Keratinocyte (primary cell): ENCODE data around the gene KIF5A. TPM values are rescaled to one million over a fixed set of nuclear protein-coding genes. Genes with fewer than 3 reads are reported as not detected.
"Not testable (repeated sequence)": the region's sequence is repeated elsewhere in the genome, so short reads cannot be mapped to it uniquely, and the experiment has no call there.

ENCODE experiments used
- DNase-seq: peaks from one replicate; pipeline ENCODE4 v3.0.0-alpha.2; 2011; ENCODE audit warnings: low read depth, missing footprints, low spot score
- FAIRE-seq: peaks from 2 replicates; lab custom pipeline; 2011; peaks lifted over from hg19 to GRCh38; lab: Jason Lieb, UNC
- H2AFZ ChIP-seq: 2 replicates; pipeline ENCODE4 v1.6.0; 2012; ENCODE audit warnings: low read length, control low read depth, inconsistent platforms; ENCODE audit not compliant: control insufficient read depth
- H3K27ac ChIP-seq: 2 replicates; pipeline ENCODE4 v1.5.1; 2011; ENCODE audit warnings: low read length; ENCODE audit not compliant: control insufficient read depth, insufficient read depth
- H3K27me3 ChIP-seq: 3 replicates; pipeline ENCODE4 v1.6.0; 2011; ENCODE audit warnings: low read length; ENCODE audit not compliant: control insufficient read depth, insufficient read depth; ENCODE audit errors: extremely low read depth
- H3K36me3 ChIP-seq, 2 experiments: 2 replicates in 1 of 2; 3 replicates in 1 of 2; pipeline ENCODE4 v1.5.1; 2011; ENCODE audit warnings: low read length in 2 of 2, mild to moderate bottlenecking in 1 of 2; ENCODE audit not compliant: control insufficient read depth in 2 of 2, insufficient read depth in 2 of 2; ENCODE audit errors: extremely low read depth in 1 of 2
- H3K4me1 ChIP-seq: 3 replicates; pipeline ENCODE4 v1.5.1; 2011; ENCODE audit warnings: low read length; ENCODE audit not compliant: control insufficient read depth, insufficient read depth; ENCODE audit errors: extremely low read depth
- H3K4me2 ChIP-seq: 3 replicates; pipeline ENCODE4 v1.6.0; 2011; ENCODE audit warnings: low read depth, low read length; ENCODE audit not compliant: control insufficient read depth, insufficient read depth; ENCODE audit errors: extremely low read depth
- H3K4me3 ChIP-seq, 3 experiments: fragments of 200-600 bp in 1 of 3; sonication (generic) in 1 of 3; 2 replicates in 2 of 3; 3 replicates in 1 of 3; pipeline ENCODE4 v1.5.1; 2011 to 2016; ENCODE audit warnings: low read length in 3 of 3, mild to moderate bottlenecking in 3 of 3, control low read depth in 2 of 3, inconsistent platforms in 1 of 3, low read depth in 1 of 3, mixed read lengths in 1 of 3, mixed run types in 1 of 3, moderate library complexity in 1 of 3; ENCODE audit not compliant: control insufficient read depth in 2 of 3, insufficient read depth in 2 of 3; ENCODE audit errors: extremely low read depth in 1 of 3
- H3K79me2 ChIP-seq: 2 replicates; pipeline ENCODE4 v1.6.0; 2012; ENCODE audit warnings: low read length; ENCODE audit not compliant: control insufficient read depth, insufficient read depth
- H3K9ac ChIP-seq: 3 replicates; pipeline ENCODE4 v1.6.0; 2011; ENCODE audit warnings: low read length; ENCODE audit not compliant: control insufficient read depth, insufficient read depth; ENCODE audit errors: extremely low read depth
- H3K9me1 ChIP-seq: 3 replicates; pipeline ENCODE4 v1.6.0; 2011; ENCODE audit warnings: low read length; ENCODE audit not compliant: control insufficient read depth, insufficient read depth; ENCODE audit errors: extremely low read depth
- H3K9me3 ChIP-seq: 2 replicates; pipeline ENCODE4 v1.5.1; 2012; ENCODE audit warnings: low read depth, low read length; ENCODE audit not compliant: control insufficient read depth
- H4K20me1 ChIP-seq: 3 replicates; pipeline ENCODE4 v1.6.0; 2011; ENCODE audit warnings: low read length; ENCODE audit not compliant: control insufficient read depth, insufficient read depth; ENCODE audit errors: extremely low read depth
- EZH2 ChIP-seq: IDR thresholded peaks from one replicate; pipeline ENCODE4 v1.6.1; 2012; ENCODE audit warnings: inconsistent platforms, mild to moderate bottlenecking, low read length, moderate library complexity
- dilution Hi-C: fragments of 300-500 bp; cut with MboI; formaldehyde crosslinking; loops from one replicate; pipeline ENCODE4 v1.7.0; 2020; ENCODE audit warnings: low sequenced_read_pairs; ENCODE audit not compliant: extremely low pct_ligation_motif_present
- polyA plus RNA-seq, 5 experiments: library from polyadenylated mRNA; depleted of rRNA in 3 of 5; stranded (reverse) in 3 of 5; stranded (forward) in 1 of 5; unstranded in 1 of 5; fragments of >200 nt; gene quantifications; 1 replicate in 1 of 5; 2 replicates in 3 of 5; 3 replicates in 1 of 5; pipeline versions ENCODE4 v1.2.1 to v1.2.3, GENCODE V29; 2011 to 2012; ENCODE audit warnings: missing spikeins in 2 of 5, low read depth in 1 of 5, low replicate concordance in 1 of 5
- TF ChIP-seq, protein P1 (sequence below), 3 experiments: IDR thresholded peaks in 1 of 3; conservative IDR thresholded peaks in 1 of 3; optimal IDR thresholded peaks in 1 of 3; 2 replicates in 2 of 3; 3 replicates in 1 of 3; pipeline versions ENCODE3 to v1.5.1; 2011; ENCODE audit warnings: low read length in 3 of 3, mild to moderate bottlenecking in 3 of 3, moderate library complexity in 2 of 3, control low read depth in 1 of 3, inconsistent platforms in 1 of 3; ENCODE audit not compliant: insufficient read depth in 2 of 3; ENCODE audit errors: extremely low read depth in 1 of 3

KIF5A gene
- polyA plus RNA-seq, 1 donor (not counting 4 experiments of a cell fraction or from before 2014, with no cell fraction given): 0.05 TPM

DNA sequence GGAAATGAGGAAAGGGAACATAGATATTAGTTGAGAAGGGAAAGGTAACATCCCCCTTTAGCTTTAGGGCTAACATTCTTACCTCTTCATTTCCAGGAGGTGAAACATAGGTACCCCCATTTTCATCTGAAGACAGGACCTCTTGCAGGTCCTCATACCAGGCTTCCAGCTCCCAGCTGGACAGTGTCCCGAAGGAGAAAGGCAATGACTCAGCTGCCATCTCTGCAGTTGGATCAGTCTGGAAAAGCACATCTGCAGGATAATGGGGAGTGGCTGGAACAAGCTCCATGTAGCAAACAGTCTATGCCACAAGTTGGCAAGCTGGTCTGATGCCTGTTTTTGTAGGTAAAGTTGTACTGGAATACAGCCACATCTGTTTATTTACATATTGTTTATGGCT, 32.7 kb upstream of the KIF5A start:
- Histone ChIP-seq H3K79me2 (peaks cover 21% of the 10 kb centered on the region), H3K36me3 (peaks cover 41 to 59% of the 10 kb centered on the region in 2 experiments), H3K27me3 (no peaks in the 10 kb centered on the region), H3K9me3 (no peaks in the 10 kb centered on the region), H3K4me1 (peaks cover 22% of the 10 kb centered on the region), H2AFZ (no peak overlapping the region), H3K4me2 (no peak overlapping the region), H4K20me1 (peaks cover 19% of the 10 kb centered on the region), H3K27ac (no peak overlapping the region), H3K4me3 (no peak overlapping the region), H3K9ac (no peak overlapping the region), H3K9me1 (no peaks in the 10 kb centered on the region)
- DNase-seq (no peak), FAIRE-seq (no peak)
- TF ChIP-seq, protein P1, sequence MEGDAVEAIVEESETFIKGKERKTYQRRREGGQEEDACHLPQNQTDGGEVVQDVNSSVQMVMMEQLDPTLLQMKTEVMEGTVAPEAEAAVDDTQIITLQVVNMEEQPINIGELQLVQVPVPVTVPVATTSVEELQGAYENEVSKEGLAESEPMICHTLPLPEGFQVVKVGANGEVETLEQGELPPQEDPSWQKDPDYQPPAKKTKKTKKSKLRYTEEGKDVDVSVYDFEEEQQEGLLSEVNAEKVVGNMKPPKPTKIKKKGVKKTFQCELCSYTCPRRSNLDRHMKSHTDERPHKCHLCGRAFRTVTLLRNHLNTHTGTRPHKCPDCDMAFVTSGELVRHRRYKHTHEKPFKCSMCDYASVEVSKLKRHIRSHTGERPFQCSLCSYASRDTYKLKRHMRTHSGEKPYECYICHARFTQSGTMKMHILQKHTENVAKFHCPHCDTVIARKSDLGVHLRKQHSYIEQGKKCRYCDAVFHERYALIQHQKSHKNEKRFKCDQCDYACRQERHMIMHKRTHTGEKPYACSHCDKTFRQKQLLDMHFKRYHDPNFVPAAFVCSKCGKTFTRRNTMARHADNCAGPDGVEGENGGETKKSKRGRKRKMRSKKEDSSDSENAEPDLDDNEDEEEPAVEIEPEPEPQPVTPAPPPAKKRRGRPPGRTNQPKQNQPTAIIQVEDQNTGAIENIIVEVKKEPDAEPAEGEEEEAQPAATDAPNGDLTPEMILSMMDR (optimal IDR thresholded peaks at IDR 0.05 in 1 of 3, IDR thresholded peaks at IDR 0.05 in 1 of 3, conservative IDR thresholded peaks at IDR 0.05 in 1 of 3; ENCODE audit: extremely low read depth in 1 of 3, insufficient read depth in 2 of 3, low read length in 3 of 3): no peak
- no peak for TF ChIP-seq EZH2
- dilution Hi-C loops: no loop called here

DNA sequence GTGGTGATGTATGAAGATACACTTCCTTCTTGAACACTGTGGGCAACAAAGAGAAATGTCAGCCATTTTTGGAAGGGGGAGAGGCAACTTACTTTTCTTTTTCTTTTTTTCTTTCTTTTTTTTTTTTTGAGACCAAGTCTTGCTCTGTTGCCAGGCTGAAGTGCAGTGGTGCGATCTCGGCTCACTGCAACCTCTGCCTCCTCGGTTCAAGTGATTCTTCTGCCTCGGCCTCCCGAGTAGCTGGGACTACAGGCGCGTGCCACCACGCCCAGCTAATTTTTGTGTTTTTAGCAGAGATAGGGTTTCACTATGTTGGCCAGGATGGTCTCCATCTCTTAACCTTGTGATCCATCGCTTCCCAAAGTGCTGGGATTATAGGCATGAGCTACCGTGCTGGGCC, 32.1 kb upstream of the KIF5A start:
- H3K36me3 ChIP-seq: peaks cover 38 to 55% of the 10 kb centered on the region in 2 experiments
- dilution Hi-C loops, H3K27me3 ChIP-seq, H2AFZ ChIP-seq, H3K9me1 ChIP-seq, H3K9ac ChIP-seq, DNase-seq, H3K9me3 ChIP-seq, FAIRE-seq: not testable (repeated sequence)
- peak overlapping the region in 1 of 3 experiments; percentile 99 for H3K4me3 ChIP-seq
- H3K79me2 ChIP-seq: peaks cover 21% of the 10 kb centered on the region
- peaks cover 19% of the 10 kb centered on the region for H4K20me1 ChIP-seq
- peak overlapping the region; percentile 11 for H3K27ac ChIP-seq
- peaks cover 23% of the 10 kb centered on the region for H3K4me1 ChIP-seq
- H3K4me2 ChIP-seq: peak overlapping the region; percentile 97
